ENCODE results near the gene NUP210. TPM values are rescaled to one million over a fixed set of nuclear protein-coding genes. Genes with fewer than 3 reads are reported as not detected.

Gene NUP210
- total and polyA plus RNA-seq, 2 donors (not counting 3 experiments of a cell fraction or from before 2014, with no cell fraction given) = 0.14 to 0.84 TPM

- Histone ChIP-seq H3K4me3 (replicated peaks in 1 of 3; ENCODE audit: insufficient read depth in 1 of 3, low read depth in 1 of 3, low read length in 3 of 3) (no peak overlapping the region), H2AFZ (ENCODE audit: low read depth, low read length) (no peak overlapping the region), H3K4me2 (ENCODE audit: insufficient read depth, low read length) (no peak overlapping the region), H3K36me3 (ENCODE audit: control insufficient read depth in 2 of 2, extremely low read depth in 1 of 2, insufficient read depth in 2 of 2, low read length in 2 of 2) (no peaks in the 10 kb centered on the region), H3K27ac (ENCODE audit: insufficient read depth, low read depth, low read length) (no peak overlapping the region), H3K9ac (replicated peaks; ENCODE audit: extremely low read depth, insufficient read depth, low read length) (no peak overlapping the region), H3K9me1 (replicated peaks; ENCODE audit: control insufficient read depth, extremely low read depth, insufficient read depth, low read length) (no peaks in the 10 kb centered on the region), H3K9me3 (replicated peaks; ENCODE audit: control insufficient read depth, insufficient read depth, low read length) (no peaks in the 10 kb centered on the region), H3K27me3 (ENCODE audit: control insufficient read depth in 2 of 2, insufficient read depth in 2 of 2, low read length in 2 of 2) (peaks cover 0 to 10% of the 10 kb centered on the region in 2 experiments), H3K4me1 (ENCODE audit: control insufficient read depth, extremely low read depth, insufficient read depth, low read length) (no peaks in the 10 kb centered on the region), H4K20me1 (replicated peaks; ENCODE audit: control insufficient read depth, extremely low read depth, insufficient read depth, low read length) (no peaks in the 10 kb centered on the region), H3K79me2 (ENCODE audit: control insufficient read depth, insufficient read depth, low read length) (no peaks in the 10 kb centered on the region)
- intact Hi-C loops (cut with micrococcal nuclease) = no loop called here
- DNase-seq (ENCODE audit: low read depth, low spot score) (no peak), FAIRE-seq (no peak)
- ChIA-PET POLR2A (no interaction called here), CTCF (no interaction called here)
- no TSS peak for BruUV-seq (replicated peaks)
- TF ChIP-seq POLR2AphosphoS5 (IDR thresholded peaks at IDR 0.05; ENCODE audit: insufficient read depth, low read depth, low read length) (no peak), GATA2 (IDR thresholded peaks at IDR 0.05; ENCODE audit: insufficient read depth, insufficient read length, low read depth, low read length) (no peak), JUN (IDR thresholded peaks at IDR 0.05; ENCODE audit: borderline replicate concordance, insufficient read depth, insufficient read length, low read depth) (no peak), CTCF (IDR thresholded peaks at IDR 0.05; ENCODE audit: extremely low read depth in 1 of 2, insufficient read depth in 1 of 2, low read depth in 1 of 2, low read length in 2 of 2) (no peak), FOS (IDR thresholded peaks at IDR 0.05; ENCODE audit: borderline replicate concordance, insufficient read depth, low read length) (no peak), MAX (IDR thresholded peaks at IDR 0.05; ENCODE audit: insufficient read depth, insufficient read length) (no peak), EZH2 (IDR thresholded peaks at IDR 0.05; ENCODE audit: borderline replicate concordance, low read depth, low read length, severe bottlenecking) (no peak), POLR2A (IDR thresholded peaks at IDR 0.05; ENCODE audit: low read depth, low read length) (no peak), MYC (IDR thresholded peaks at IDR 0.05; ENCODE audit: low read depth, low read length) (no peak)
- dilution Hi-C loops (cut with MboI; ENCODE audit: extremely low pct_ligation_motif_present, low sequenced_read_pairs) = no loop called here
Measured at GRCh38 chr3:13424141-13424844, 4.2 kb upstream of the NUP210 start.

Data from endothelial cell of umbilical vein (primary cell).